HG03066 (cell line): ENCODE data around the gene LAMB4.

Experiments used
- ATAC-seq: cut with Tn5 transposase; IDR thresholded peaks from one replicate; pipeline ENCODE4 v1.9.1; 2021; ENCODE audit warnings: low read depth; ENCODE audit not compliant: unreplicated experiment

LAMB4 gene

DNA sequence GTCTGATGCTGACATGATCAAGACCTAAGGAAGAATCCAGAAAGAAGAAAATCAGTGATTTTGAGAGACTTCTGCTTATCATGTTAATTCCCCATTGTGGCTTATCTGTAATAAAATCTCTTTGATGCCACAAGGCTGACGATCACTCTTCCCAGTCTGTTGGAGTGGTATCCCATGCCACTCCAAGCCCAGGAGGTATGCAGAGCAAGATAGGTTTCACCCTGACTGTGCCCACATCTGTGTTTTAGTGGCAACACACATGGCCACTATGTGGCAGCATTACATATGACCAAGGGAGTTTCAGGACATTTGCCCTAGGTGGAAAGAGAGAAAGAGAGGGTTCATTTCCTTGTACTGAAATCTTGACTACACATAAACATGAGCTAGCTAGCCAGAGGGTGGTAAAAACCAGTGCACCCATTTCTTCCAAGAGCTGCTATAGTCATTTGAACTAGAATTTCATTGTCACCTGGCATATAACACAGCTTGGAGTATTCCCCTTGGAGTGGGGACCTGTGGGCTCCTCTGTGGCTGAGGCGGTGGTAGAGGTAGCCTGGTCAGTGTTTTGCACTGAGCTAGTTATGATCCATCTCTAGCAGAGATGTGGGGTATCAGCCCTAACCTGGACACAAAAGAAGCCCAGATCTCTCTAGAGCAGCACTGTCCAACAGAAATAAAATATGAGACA lies 20.8 kb downstream of the LAMB4 start:
- ATAC-seq, result no peak

- ATAC-seq, result no peak
These were observed 22.0 kb downstream of the LAMB4 start for GRCh38 chr7:108108131-108108530.

DNA sequence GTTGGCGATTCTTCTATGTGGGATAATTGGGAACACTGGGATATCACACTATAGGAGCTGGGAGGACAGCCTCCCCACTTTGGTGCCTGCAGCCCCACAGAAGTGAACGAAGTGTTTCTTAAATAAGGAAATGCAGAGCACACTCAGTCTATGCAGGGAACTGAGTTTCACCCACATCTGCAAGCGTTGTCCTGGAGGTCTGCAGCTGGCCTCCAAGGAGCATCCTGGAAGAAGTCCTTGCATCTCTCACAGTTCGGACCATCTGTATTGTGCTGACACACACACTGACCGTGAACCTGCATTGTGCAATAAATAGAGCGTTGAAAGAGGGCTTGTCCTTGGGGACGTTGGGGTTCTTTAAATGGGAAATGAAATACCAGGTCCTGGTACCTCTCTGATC lies 25.8 kb downstream of the LAMB4 start:
- no peak for ATAC-seq

- ATAC-seq, result no peak
These were observed 26.4 kb downstream of the LAMB4 start for GRCh38 chr7:108103558-108104298.

GRCh38 chr7:108102671-108103312 lies 27.4 kb downstream of the LAMB4 start:
- ATAC-seq, result no peak

DNA sequence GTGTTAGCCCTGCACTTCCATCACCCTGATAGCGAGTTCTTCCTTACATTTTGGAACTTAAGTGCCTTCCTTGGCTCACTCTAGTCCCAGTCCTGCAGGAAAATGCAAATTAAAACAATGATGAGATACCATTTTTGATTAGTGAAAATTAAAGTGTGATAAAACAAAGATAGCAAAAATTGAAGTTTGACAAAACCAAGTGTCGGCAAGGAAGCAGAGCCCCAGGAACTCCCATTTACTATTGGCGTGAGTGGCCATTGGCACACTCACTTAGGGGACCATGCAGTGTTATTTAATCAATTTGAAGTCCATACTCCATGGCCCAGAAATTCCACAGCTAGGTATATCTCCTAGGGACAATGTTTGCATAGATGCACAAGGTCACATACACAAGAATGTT lies 28.4 kb downstream of the LAMB4 start:
- no peak for ATAC-seq

GRCh38 chr7:108099713-108100112 lies 30.4 kb downstream of the LAMB4 start:
- no peak for ATAC-seq

- ATAC-seq, result no peak
These were observed 32.5 kb downstream of the LAMB4 start for GRCh38 chr7:108097703-108098102.

GRCh38 chr7:108096996-108097395 lies 33.2 kb downstream of the LAMB4 start:
- no peak for ATAC-seq

GRCh38 chr7:108094933-108095710 lies 35.0 kb downstream of the LAMB4 start:
- ATAC-seq, result no peak

- no peak for ATAC-seq
These were observed 35.8 kb downstream of the LAMB4 start for GRCh38 chr7:108094346-108094745.

DNA sequence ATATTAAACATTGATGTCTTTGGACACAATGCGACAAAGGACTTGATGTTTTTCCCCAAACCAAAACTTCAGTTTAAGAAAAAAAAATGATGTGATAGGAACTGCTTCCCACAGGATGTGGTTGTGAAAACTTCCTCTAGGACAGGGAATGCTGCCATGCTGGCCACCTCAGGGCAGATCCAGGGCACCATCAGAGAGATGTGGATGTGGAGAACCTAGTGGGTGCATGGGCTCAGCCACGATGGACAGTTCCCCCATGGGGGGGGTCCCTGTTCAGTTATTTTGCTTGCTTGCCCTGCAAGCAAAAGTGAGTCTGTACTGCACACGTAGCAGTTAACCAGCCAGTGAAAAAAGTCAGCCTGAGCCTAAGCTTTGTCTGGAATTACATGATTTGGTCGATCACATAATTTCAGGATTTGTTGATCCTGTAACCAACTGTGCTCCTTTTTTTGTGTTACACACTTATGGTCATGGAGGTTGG lies 36.3 kb downstream of the LAMB4 start:
- ATAC-seq, result no peak

- ATAC-seq, result no peak
These were observed 36.8 kb downstream of the LAMB4 start for GRCh38 chr7:108093341-108093740.

- ATAC-seq, result no peak
These were observed 38.7 kb downstream of the LAMB4 start for GRCh38 chr7:108091461-108091831.

GRCh38 chr7:108090791-108091460 lies 39.2 kb downstream of the LAMB4 start:
- ATAC-seq, result no peak

GRCh38 chr7:108089381-108089780 lies 40.8 kb downstream of the LAMB4 start:
- ATAC-seq, result no peak

- no peak for ATAC-seq
These were observed 41.4 kb downstream of the LAMB4 start for GRCh38 chr7:108088729-108089128.

GRCh38 chr7:108087778-108088177 lies 42.4 kb downstream of the LAMB4 start:
- ATAC-seq, result no peak

DNA sequence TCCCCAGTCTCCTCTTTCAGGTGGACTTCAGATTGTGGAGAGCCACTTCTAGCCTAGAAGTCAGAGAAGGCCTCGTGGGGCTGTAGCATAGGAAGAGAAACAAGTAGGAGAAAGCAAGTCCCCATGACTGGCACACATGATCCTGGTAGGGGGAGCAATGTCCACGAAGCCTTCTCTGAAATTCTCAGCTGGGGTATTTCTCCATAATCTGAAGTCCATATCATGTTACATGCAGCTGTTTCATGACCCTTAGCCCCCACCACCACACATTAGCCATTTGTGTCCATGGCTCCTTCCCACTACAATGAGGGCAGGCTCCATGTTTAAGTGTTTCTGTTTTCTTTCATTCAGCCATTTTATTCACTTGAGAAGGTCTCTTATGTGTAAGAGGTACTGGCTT lies 43.2 kb downstream of the LAMB4 start:
- ATAC-seq, result no peak

DNA sequence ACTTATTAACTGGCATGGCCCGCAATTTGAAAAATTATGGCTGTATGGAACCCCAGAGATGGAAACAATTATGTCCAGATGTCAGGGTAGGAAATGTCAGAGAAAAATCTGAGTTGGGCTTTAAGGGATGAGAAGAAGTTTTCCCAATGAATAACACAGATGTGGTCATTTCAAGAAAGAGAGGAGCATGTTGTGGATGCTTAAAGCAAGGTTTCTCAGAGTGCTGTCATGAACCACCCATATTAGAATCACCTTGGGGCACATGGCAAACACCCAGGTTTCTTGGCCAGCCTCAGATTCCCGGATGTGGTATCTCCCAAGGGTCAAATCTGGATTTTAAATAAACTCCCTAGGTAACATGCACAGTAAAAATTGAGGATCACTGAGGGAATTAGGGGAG lies 43.6 kb downstream of the LAMB4 start:
- no peak for ATAC-seq
